ENCODE results near the gene NPSR1.
"Not testable (repeated sequence)": the region's sequence is repeated elsewhere in the genome, so short reads cannot be mapped to it uniquely, and the experiment has no call there.

The NPSR1 gene

GRCh38 chr7:34838329-34838728 lies 180.3 kb downstream of the NPSR1 start:
- no peak for FAIRE-seq

- no peak for FAIRE-seq
Measured at GRCh38 chr7:34839645-34840044, 181.6 kb downstream of the NPSR1 start.

- FAIRE-seq = no peak
Measured at GRCh38 chr7:34840176-34840785, 182.3 kb downstream of the NPSR1 start.

GRCh38 chr7:34841326-34841725 lies 183.3 kb downstream of the NPSR1 start:
- no peak for FAIRE-seq

- no peak for FAIRE-seq
Measured at GRCh38 chr7:34842782-34843181, 184.8 kb downstream of the NPSR1 start.

- no peak for FAIRE-seq
Measured at GRCh38 chr7:34844406-34844805, 186.4 kb downstream of the NPSR1 start.

GRCh38 chr7:34844936-34845665 lies 187.1 kb downstream of the NPSR1 start:
- FAIRE-seq = no peak

- no peak for FAIRE-seq
Measured at GRCh38 chr7:34845666-34846361, 187.8 kb downstream of the NPSR1 start.

GRCh38 chr7:34846976-34847375 lies 189.0 kb downstream of the NPSR1 start:
- FAIRE-seq = no peak

- FAIRE-seq = no peak
Measured at GRCh38 chr7:34848670-34849069, 190.7 kb downstream of the NPSR1 start.

GRCh38 chr7:34849163-34849960 lies 191.3 kb downstream of the NPSR1 start:
- no peak for FAIRE-seq

- FAIRE-seq = no peak
Measured at GRCh38 chr7:34849986-34850385, 192.0 kb downstream of the NPSR1 start.

- FAIRE-seq = no peak
Measured at GRCh38 chr7:34850681-34851080, 192.7 kb downstream of the NPSR1 start.

GRCh38 chr7:34851431-34851830 lies 193.4 kb downstream of the NPSR1 start:
- FAIRE-seq = no peak

- FAIRE-seq = not testable (repeated sequence)
Measured at GRCh38 chr7:34858444-34858843, 200.4 kb downstream of the NPSR1 start.

- FAIRE-seq = not testable (repeated sequence)
Measured at GRCh38 chr7:34859281-34859680, 201.3 kb downstream of the NPSR1 start.

- not testable (repeated sequence) for FAIRE-seq
Measured at GRCh38 chr7:34866222-34866621, 208.2 kb downstream of the NPSR1 start.

- not testable (repeated sequence) for FAIRE-seq
Measured at GRCh38 chr7:34867341-34867740, 209.3 kb downstream of the NPSR1 start.

GRCh38 chr7:34868602-34869001 lies 210.6 kb downstream of the NPSR1 start:
- FAIRE-seq = not testable (repeated sequence)

- no peak for FAIRE-seq
Measured at GRCh38 chr7:34869057-34869456, 211.0 kb downstream of the NPSR1 start.

GRCh38 chr7:34870041-34870440 lies 212.0 kb downstream of the NPSR1 start:
- FAIRE-seq = not testable (repeated sequence)

- not testable (repeated sequence) for FAIRE-seq
Measured at GRCh38 chr7:34874329-34874728, 216.3 kb downstream of the NPSR1 start.

GRCh38 chr7:34875481-34875880 lies 217.5 kb downstream of the NPSR1 start:
- FAIRE-seq = no peak
